DMS79 (cell line): ENCODE measurements around the gene LRRC8C.
A peak's percentile ranks its signal among the peaks of the same experiment; 100 is the strongest.

Experiments used
- DNase-seq: peaks from one replicate; lab custom pipeline; 2025; lab: John Stamatoyannopoulos, UW

Gene LRRC8C

DNA sequence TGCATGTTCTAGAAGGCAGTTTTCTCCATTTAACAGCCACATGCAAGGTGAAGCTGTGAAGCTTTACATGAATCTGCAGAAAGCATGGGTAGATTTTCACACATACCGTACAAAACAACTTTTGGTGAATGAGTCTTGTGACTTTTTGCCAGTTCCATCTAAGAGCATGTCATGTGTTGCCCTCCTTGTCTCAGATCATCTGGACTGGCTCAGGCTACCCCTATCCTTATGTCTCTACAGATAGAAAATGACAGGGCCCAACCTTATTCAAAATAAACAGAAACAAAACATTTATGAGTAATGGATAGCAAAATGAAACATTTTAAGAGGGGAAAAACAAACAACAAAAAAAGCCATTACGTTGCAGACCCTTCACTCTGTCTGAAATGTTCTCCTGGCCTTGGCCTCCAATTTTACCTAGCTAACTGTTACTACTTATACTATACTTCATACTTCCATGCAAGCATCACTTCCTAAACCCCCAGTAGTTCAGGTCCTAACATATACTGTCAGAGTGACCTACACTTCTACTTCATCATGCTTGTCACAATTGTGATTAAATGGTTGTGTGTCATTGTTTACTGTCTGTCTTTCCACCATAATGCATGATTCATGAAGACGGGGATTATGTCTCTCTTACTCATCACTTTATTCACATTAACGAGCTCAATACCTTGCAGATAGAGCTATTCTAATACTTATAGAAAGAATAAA lies 39.0 kb downstream of the LRRC8C start:
- no peak for DNase-seq

DNA sequence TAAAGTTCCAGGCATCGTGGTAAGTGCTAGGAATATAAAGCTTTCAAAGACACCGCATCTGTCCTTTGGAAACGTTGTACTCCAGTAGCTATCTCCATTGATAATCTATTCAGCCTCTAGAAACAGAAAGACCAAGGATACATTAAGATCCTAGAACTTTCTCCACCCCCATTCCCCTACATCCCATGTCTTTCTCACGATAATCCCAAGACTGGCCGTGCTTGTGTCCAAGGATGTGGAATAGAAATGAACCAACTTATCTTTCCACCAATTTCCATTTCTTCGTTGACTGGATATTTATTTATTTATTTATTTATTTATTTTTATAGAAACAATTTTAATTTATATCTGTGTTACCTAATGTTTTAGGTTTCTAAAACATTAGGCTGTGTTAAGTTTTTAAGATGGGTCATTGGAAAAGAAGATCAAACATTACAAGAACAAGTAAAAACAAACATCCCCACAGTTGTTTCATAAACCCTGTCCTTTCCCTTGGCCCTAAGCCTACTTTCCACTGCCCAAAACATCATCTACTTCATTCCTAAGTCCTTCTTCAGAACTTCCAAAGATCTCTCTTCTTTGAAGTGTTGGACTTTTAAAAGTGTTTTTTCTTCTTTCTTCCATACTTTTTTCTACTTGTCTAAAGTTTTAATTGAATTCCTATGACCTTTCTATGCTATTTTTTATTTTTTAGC lies 39.7 kb downstream of the LRRC8C start:
- no peak for DNase-seq

DNA sequence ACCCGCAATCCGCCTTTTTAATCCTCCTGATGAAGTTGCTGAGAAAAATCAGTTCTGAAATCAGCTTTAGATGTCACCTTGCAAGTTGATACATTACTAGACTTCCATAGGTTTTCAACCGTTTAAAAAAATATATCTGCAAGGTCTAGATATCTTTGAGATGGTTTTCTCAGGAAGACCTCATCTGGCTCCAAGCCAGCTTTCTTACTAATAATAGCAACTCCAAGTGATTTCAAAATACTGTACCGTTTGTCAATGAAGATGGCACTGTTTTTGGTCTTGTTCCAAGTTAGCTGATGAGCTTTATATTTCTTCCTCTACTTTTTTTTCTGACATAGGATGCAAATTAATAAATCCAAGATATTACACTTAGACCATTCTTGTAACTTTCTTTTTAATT lies 40.3 kb downstream of the LRRC8C start:
- no peak for DNase-seq

DNA sequence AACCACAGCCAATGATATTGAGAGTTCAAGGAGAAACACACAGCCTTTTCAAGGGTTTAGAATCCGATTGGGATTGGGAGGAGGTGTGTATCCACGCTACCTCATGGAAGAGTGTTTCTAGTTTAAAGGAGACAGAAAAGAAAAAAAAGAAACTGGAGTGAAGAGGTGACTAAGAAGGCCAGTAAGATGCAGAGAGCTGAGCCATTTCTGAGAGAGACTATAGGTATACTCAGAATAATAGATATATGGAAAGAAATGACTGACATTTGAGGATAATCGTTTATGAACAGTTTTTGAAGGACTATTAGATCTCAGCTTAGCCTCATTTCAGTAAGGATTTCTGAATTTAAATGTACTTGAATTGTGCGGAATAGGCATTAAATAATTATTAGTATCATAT lies 42.8 kb downstream of the LRRC8C start:
- no peak for DNase-seq

DNA sequence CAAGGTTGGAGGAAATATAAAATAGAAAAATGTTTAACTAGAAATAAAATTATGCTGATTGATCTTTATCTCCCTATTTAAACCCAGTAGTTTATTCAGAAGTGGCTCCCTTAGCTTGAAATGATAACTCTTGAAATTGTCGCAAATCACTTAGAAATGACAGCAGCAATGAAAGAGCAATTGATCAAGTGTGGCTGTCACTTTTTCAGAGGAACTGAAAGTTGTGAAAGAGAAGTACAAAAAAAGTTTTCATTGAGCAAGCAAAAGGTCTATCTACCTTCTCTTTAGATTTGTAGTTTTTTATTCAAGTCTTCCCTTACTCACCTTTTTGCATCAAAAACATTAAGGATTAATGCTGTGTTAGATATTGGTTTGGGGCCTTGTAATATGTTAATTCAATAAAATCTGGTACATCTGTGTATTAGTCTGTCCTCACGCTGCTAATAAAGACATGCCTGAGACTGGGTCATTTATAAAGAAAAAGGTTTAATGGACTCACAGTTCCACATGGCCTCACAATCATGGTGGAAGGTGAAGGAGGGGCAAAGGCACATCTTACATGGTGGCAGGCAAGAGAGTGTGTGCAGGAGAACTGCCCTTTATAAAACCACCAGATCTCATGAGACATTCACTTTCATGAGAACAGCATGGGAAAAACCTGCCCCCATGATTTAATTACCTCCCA lies 48.3 kb downstream of the LRRC8C start:
- no peak for DNase-seq

DNA sequence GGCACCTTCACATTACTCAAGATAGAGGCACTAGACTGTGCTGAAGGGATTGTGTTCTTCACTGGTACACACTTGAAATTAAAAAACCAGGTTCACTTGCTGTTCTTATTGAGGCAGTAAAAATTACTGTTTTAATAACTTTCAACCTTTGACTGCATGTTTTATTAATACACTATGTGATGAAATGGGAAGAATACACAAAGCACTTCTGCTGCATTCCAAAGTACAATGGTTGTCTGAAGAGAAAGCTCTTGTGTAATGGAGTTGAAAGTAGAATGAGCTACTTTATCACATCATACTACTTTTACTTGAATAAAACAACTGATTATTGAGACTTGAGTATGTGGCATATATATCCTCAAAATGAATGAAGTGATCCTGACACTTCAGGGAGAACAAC lies 49.7 kb downstream of the LRRC8C start:
- DNase-seq: no peak

DNA sequence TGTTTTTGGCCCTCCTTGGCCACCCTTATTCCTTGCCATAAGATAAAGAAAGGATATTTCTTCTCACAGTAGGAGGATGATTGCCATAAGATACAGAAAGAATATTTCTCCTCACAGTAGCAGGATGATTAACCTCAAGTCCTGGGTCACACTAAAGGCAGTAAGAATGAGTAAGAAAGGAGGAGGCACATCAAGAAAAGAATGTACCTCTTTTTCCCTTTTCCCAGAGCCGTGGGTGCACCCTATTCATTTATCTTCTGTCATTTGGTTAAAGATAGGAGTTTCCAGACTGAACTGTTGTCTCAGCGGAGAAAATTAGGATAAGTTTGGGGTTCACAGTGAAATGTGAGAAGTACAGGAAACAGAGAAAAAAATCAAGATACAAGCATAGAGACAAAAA lies 52.5 kb downstream of the LRRC8C start:
- no peak for DNase-seq

DNA sequence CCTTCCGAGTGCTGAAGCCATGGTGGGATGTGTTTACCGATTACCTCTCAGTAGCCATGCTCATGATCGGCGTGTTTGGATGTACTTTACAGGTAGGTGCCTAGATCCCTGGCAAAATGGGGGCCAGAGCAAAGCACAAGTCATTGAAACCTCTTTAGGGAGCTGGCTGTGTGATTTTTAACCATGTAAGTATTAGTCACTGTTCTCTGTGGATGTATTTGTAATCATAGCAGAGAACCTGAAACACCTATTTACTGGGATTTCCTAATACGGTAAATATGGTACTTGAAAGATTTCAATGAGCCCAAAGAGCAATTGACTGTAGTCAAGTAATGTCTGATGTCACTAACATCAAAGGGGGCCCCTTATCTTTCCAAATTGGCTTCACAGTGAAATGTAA lies 53.6 kb downstream of the LRRC8C start:
- peak; percentile 26 for DNase-seq

DNA sequence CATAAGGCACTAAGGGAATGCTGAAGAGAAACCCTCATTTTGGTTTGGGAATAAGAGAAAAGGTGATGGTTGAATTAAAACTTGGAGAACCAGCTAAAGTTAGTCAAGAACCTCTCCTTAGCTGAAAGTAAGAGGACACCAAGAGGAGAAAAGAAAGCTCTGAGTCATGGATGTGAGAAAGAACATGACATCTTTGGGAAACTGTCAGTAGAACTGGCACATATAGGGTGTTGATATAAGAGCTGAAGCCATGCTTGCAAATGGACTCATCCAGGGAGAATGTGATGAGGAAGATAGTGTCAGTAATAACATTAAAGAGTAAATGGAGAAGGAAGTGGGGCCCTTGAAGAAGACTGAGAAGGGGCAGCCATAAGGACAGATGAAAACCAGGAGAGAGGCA lies 54.3 kb downstream of the LRRC8C start:
- no peak for DNase-seq

DNA sequence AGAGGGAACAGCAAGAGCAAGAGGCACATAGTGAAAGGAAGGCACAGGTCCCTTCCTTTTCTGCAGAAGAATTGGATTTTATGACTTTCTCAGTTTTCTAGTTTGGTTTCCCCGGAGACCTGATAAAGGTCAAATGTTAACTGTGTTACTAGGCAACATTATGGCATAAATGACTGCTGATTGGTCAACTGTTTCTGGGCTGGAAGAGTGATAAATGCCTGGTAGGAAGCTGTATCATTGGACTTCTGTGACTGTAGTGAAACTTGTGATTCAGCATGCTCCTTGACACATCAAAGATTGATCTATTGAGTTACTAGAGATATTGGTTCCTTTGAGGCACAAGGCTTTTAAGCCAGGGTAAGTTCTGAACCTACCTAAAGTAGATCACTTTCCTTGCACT lies 55.7 kb downstream of the LRRC8C start:
- no peak for DNase-seq

DNA sequence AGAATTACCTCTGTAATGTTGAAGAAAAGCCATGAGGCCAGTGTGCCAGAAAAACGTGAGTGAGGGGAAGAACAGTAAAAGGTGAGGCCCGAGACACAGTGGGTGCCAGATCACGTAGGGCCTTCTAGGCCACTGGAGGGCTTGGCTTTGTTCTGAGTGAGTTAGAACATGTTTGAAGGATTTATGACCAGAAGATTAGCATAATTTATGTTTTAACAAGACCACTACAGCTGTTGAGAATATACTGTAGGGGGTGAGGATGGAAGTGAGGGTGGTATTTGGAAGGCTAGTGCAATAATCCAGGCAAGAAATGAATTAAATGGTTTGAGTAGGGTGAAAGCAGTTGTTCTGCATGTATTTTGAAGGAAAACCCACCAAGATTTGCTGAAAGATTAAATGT lies 56.3 kb downstream of the LRRC8C start:
- no peak for DNase-seq

DNA sequence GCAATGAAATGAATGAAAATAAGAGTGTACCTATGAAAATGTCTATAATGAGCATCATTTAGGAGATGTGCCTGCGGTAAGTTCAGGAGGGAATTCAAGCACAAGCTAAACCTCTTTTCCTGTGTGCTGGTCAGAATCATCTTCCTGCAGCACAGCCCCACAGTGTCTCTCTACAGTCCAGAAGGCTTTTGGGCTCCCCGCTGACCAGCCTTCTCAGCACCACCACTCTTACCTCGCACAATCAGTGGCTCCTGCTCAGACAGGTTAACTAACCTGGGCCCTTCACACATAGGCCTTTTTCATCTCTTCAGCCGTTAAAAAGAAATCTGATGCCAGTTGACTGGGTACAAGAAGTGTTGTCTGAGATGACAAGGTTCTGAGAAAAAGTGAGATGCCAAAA lies 57.7 kb downstream of the LRRC8C start:
- DNase-seq: no peak

DNA sequence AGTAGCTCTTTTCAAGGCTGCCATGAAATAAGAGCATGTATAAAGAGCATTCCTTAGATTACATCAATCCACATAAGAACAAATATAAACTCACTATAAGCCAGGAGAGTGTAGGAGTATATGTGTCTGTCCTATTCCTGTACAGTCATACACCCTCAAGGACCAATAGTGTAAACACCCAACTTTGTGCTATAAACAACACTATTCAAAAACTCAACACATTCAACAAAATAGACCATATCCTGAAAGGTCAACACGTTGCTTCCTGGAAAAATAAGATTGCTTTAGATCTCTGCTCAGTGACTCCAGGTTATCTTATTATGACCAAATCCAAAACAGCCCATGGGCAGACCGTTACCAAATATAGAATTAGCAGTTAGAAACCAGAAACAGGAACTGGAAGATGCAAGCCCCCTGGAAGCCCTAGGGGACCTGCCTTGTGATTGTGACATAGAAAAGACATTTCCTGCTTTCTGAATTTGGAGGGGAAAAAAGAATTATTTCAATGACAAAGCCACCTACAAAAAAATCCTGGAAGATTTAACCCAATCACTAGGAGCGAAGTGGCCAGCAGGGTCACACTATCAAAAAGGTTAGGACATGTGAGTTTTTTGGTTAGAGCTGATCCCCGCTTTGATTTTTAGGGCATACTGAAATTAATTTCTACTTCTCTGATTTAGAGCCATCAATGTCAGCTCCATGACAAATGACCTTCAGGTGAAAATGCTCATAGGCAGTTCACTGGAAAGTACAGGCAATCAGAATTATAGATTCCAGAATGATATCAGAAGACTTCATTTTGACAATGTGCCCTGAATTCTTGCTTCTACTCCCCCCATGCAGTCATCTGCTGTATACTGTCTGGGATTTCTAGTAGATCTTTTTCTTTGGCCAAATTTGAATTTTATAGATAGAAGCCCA lies 59.9 kb downstream of the LRRC8C start:
- DNase-seq: no peak

DNA sequence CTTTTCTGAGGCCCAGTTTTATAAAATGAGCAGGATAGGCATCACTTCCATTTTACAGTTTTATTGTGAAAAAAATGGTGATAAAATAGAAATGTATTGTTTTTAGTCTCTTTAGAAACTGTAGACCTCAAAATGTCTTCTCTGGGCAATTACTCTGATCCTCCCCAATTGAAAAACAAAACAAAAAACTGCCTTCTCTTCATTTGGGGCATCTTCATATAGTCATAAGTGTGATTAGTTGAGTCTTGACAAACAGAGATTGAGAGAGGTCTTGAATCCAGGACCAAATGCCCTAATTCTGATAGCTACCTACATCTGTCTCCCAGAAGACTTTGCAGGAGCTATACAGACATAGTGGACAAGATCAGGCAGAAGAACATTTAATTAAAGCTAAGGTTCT lies 62.9 kb downstream of the LRRC8C start:
- no peak for DNase-seq

DNA sequence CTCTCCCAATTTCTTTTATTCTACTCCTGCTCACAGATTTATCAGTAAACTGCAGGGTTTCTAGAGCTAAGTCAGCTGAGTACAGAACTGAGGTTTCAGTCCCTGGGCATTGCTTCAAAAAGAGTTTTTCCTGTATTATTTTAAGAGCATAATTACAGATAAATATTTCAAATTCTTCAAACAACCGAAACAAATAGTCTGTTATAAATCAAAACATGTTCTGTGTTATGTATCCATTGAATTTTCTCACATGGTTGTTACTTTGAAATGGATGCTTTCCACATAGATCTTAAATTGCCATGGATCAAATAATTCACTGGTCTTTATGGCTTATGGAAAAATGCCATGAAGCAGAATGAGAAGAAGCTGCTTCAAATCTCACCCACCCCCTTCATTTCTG lies 64.5 kb downstream of the LRRC8C start:
- DNase-seq: no peak

DNA sequence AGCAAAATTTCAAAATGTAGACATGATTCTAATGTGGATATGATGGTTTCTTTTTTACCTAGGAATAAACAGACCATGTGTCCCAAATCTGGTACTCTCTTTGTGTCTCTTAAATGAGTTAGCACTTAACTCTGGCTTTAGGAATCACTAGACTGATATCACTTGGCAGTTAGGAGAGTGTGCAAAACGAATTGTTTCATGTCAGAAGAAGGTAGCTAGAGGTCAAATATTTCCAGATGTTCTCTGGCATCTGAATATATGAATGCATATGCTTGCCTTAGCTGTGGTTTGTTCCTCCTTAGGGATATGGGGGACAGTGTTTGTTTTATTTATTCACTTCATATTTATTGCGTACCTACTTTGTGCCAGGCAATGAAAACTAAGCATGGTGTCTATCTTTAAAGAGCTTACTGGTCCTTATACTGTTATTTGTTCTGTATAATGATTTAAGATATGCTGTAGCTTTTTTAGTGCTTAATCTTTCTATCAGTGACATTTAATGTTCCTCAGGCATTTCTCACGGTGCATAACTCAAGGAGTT lies 65.2 kb downstream of the LRRC8C start:
- DNase-seq: no peak

DNA sequence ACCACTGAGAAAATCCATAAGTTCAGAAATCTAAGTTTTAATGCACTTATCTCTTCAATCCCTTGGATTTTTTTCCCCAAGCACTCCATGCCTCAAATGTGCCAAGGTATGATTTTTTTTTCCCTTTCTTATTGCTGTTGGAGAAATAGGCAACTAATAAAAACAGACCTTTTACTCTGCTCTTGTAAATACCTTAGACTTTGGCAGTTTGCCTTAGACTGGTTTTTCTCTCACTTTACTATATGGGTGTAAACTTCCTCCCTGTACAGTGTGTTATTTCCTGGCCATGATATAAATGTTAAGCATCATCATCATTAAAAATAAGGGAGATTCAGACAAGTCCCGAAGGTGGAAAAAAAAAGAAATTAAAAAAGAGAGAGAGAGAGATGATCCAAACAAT lies 65.7 kb downstream of the LRRC8C start:
- DNase-seq: no peak

DNA sequence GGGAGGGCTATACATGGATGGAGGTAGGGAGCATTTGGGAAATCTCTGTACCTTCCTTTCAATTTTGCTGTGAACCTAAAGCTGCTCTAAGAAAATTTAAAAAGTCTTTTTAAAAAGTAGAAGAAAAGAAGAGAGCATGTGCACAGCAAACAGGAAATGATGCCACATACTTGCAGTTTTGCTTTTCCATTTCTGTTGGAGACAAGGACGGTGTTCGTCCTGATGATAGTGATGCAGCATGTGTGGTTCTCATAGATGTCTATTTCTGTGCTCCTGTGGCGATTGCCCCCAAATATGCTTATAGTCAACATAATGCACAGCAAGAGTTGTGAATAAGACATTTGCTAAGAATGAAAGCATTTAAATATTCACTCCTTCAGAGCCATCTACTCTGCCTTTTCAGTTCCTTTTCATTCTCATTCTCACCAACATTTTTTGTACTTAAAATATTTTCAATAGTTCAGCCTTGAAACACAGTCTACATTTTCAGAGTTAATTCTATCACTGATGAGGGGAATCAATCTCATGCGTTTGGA lies 66.6 kb downstream of the LRRC8C start:
- DNase-seq: no peak

DNA sequence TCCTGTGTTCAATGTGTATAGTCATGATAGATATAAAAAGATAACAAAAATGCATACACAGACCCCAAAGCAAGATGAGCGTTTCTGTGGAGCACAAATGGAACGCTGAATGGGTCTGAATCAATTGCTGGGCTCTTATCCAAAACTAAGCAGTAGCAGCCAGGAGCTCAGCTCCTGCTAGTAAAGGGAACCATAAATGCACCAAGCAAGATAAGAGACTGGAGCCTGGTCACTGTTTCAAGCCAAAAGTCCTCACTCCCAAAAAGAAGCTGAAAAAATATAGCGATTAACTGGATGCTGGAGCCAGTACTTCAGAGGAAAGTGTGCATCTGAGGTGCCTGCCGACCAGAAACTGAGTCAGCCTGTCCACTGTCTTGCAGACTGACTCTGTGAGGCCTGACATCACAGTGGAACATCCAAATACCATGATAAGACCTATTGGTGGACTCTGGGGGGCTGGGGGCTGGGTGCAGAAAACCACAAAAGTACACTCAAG lies 68.9 kb downstream of the LRRC8C start:
- DNase-seq: no peak

DNA sequence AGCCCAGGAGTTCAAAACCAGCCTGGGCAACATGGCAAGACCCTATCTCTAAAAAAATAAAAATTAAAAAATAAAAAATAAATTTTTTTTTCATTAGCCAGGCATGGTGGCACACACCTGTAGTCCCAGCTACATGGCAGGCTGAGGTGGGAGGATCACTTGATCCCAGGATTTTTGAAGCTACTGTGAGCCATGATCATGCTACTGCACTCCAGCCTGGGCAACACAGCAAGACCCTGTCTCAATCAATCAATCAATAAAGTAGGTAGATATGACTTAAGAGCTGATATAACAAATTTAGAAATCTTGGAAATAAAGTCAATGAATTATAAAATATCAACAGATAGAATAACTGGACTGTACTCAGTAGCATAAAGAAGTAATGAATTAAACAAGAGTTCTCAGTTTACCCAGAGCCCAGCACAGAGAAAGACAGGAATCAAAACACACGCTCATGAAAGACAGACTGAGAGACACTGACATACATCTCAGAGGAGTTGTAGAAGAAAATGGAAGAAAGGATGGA lies 69.7 kb downstream of the LRRC8C start:
- DNase-seq: no peak

DNA sequence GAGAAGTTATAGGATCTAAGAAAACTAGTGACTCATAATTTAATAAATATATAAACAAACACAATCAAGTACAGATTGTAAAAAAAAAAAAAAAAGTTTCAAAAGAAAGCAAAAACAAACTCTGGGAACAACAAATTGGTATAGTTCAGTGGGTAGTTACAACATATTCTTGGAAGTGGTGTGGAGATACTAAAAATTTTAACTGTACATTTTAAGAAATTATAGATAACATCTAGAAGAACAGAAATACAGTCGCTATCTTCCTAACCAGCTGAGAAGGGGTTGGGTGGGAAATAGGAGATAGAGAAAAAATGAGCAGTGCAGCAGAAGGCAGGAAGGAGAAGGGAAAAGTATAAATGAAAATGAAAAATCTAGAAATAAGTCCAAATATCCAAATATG lies 70.5 kb downstream of the LRRC8C start:
- DNase-seq: no peak
